OCI-LY1 (cell line): ENCODE measurements around the gene MYB.

Source experiments
- H2AFZ ChIP-seq: fragments of 200-600 bp; sonication (generic), shearing (Covaris generic); 2 replicates; pipeline ENCODE4 v1.6.0; 2014; ENCODE audit warnings: antibody characterized with exemption, mild to moderate bottlenecking, low read length
- H3F3A ChIP-seq: fragments of 200-600 bp; sonication (generic), shearing (Covaris generic); 2 replicates; pipeline ENCODE4 v1.6.0; 2014; ENCODE audit warnings: mild to moderate bottlenecking, antibody characterized with exemption, low read length, moderate library complexity; ENCODE audit not compliant: insufficient read depth
- H3K27ac ChIP-seq: fragments of 200-600 bp; sonication (generic); 2 replicates; pipeline ENCODE4 v1.5.1; 2014; ENCODE audit warnings: low read length, mixed run types, mild to moderate bottlenecking, low read depth; ENCODE audit not compliant: poor library complexity, severe bottlenecking
- H3K27me3 ChIP-seq: fragments of 200-600 bp; sonication (generic); 2 replicates; pipeline ENCODE4 v1.6.0; 2014; ENCODE audit warnings: antibody characterized with exemption, mild to moderate bottlenecking, low read length, moderate library complexity; ENCODE audit not compliant: insufficient read depth
- H3K36me3 ChIP-seq: fragments of 200-600 bp; sonication (generic); 2 replicates; pipeline ENCODE4 v1.6.1; 2014; ENCODE audit warnings: mild to moderate bottlenecking, antibody characterized with exemption, low read length, moderate library complexity, mixed read lengths; ENCODE audit not compliant: insufficient read depth
- H3K4me1 ChIP-seq: fragments of 200-600 bp; sonication (generic); 2 replicates; pipeline ENCODE4 v1.5.1; 2014; ENCODE audit warnings: mild to moderate bottlenecking, low read length, moderate library complexity; ENCODE audit not compliant: insufficient read depth, severe bottlenecking
- H3K4me2 ChIP-seq: fragments of 200-600 bp; sonication (generic), shearing (Covaris generic); 2 replicates; pipeline ENCODE4 v1.6.1; 2014; ENCODE audit warnings: low read length
- H3K4me3 ChIP-seq: fragments of 200-600 bp; sonication (generic); 2 replicates; pipeline ENCODE4 v1.5.1; 2014; ENCODE audit warnings: low read length, low read depth, mild to moderate bottlenecking, mixed read lengths; ENCODE audit not compliant: poor library complexity, severe bottlenecking
- H3K79me2 ChIP-seq: fragments of 200-600 bp; shearing (Covaris generic); 2 replicates; pipeline ENCODE4 v1.6.1; 2016; ENCODE audit warnings: mixed run types, low read length, mixed read lengths; ENCODE audit not compliant: insufficient read depth
- H3K9ac ChIP-seq: fragments of 200-600 bp; sonication (generic), shearing (Covaris generic); 2 replicates; pipeline ENCODE4 v1.6.1; 2014; ENCODE audit warnings: mild to moderate bottlenecking, low read length, mixed read lengths
- H3K9me2 ChIP-seq: fragments of 200-600 bp; sonication (generic), shearing (Covaris generic); 2 replicates; pipeline ENCODE4 v1.6.1; 2014; ENCODE audit warnings: low read depth, mild to moderate bottlenecking, low read length, mixed read lengths
- H3K9me3 ChIP-seq: fragments of 200-600 bp; shearing (Covaris generic); 2 replicates; pipeline ENCODE4 v1.6.1; 2014; ENCODE audit warnings: low read length, mixed read lengths
- H4K20me1 ChIP-seq: fragments of 200-600 bp; sonication (generic), shearing (Covaris generic); 2 replicates; pipeline ENCODE4 v1.6.0; 2016; ENCODE audit warnings: mild to moderate bottlenecking, low read length; ENCODE audit not compliant: insufficient read depth
- EZH2 ChIP-seq: fragments of 200-600 bp; sonication (generic), shearing (Covaris generic); IDR thresholded peaks from 2 replicates; pipeline ENCODE4 v1.8.0; 2017; ENCODE audit warnings: borderline replicate concordance, mixed run types, mild to moderate bottlenecking, antibody characterized with exemption, low read length, moderate library complexity, mixed read lengths
- TF ChIP-seq, protein P1 (sequence below): fragments of 200-600 bp; sonication (generic), shearing (Covaris generic); IDR thresholded peaks from 2 replicates; pipeline ENCODE4 v1.5.1; 2017; ENCODE audit warnings: mild to moderate bottlenecking, antibody characterized with exemption, low read length, moderate library complexity, mixed read lengths

Gene MYB

DNA sequence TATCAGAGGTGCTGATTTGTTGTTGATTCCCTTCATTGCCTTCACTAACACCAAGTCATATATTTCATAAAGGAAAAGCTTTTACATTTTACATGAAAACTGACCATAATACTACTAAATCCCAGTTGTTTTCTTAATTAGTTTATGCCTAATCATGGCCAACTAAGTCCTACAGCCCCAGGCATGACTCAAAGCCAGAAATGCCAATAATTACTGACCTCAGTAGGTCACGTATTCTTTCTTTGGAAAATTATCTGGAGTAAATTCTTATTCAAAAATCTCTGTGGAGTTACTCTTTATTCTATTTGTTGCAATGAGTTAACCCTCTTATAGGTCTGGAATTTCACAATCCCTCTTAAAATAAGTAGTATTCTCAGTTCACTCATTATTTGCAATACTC, 13.5 kb upstream of the MYB start:
- no peaks in the 10 kb centered on the region for H4K20me1 ChIP-seq
- no peaks in the 10 kb centered on the region for H3K9me2 ChIP-seq
- H3K36me3 ChIP-seq: no peaks in the 10 kb centered on the region
- H3K79me2 ChIP-seq: no peaks in the 10 kb centered on the region
- H3K27ac ChIP-seq: no peak overlapping the region
- H3K4me1 ChIP-seq: peaks cover 10% of the 10 kb centered on the region
- no peak overlapping the region for H3K4me3 ChIP-seq
- H3F3A ChIP-seq: no peaks in the 10 kb centered on the region
- H3K27me3 ChIP-seq: no peaks in the 10 kb centered on the region
- no peaks in the 10 kb centered on the region for H3K9me3 ChIP-seq
- no peak overlapping the region for H3K9ac ChIP-seq
- no peak overlapping the region for H3K4me2 ChIP-seq
- H2AFZ ChIP-seq: no peak overlapping the region
- no peak for TF ChIP-seq EZH2
- TF ChIP-seq, protein P1, sequence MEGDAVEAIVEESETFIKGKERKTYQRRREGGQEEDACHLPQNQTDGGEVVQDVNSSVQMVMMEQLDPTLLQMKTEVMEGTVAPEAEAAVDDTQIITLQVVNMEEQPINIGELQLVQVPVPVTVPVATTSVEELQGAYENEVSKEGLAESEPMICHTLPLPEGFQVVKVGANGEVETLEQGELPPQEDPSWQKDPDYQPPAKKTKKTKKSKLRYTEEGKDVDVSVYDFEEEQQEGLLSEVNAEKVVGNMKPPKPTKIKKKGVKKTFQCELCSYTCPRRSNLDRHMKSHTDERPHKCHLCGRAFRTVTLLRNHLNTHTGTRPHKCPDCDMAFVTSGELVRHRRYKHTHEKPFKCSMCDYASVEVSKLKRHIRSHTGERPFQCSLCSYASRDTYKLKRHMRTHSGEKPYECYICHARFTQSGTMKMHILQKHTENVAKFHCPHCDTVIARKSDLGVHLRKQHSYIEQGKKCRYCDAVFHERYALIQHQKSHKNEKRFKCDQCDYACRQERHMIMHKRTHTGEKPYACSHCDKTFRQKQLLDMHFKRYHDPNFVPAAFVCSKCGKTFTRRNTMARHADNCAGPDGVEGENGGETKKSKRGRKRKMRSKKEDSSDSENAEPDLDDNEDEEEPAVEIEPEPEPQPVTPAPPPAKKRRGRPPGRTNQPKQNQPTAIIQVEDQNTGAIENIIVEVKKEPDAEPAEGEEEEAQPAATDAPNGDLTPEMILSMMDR: no peak

DNA sequence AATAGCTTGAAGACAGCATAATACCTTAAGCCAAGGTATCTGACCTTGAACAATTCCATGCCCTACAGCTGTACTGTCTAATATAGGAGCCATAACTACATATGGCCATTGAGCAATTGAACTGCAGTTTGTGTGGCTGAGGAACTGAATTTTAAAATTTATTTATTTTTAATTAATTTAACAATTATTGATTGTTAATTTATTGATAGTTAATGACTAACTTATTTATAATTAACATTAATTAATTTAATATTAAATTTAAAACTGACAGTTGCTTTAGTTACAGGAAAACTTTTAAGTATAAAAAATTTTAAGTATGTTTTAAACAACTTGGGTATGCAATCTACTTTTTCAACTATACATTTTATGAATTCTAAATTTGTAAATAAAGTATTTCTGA, 12.3 kb upstream of the MYB start:
- TF ChIP-seq EZH2: no peak
- TF ChIP-seq, protein P1: no peak
- Histone ChIP-seq H3K27me3 (no peaks in the 10 kb centered on the region), H3K9ac (no peak overlapping the region), H3K9me3 (no peaks in the 10 kb centered on the region), H3F3A (no peaks in the 10 kb centered on the region), H4K20me1 (no peaks in the 10 kb centered on the region), H3K79me2 (no peaks in the 10 kb centered on the region), H3K4me2 (no peak overlapping the region), H3K27ac (no peak overlapping the region), H3K9me2 (no peaks in the 10 kb centered on the region), H3K4me1 (no peaks in the 10 kb centered on the region), H3K4me3 (no peak overlapping the region), H3K36me3 (no peaks in the 10 kb centered on the region), H2AFZ (no peak overlapping the region)

DNA sequence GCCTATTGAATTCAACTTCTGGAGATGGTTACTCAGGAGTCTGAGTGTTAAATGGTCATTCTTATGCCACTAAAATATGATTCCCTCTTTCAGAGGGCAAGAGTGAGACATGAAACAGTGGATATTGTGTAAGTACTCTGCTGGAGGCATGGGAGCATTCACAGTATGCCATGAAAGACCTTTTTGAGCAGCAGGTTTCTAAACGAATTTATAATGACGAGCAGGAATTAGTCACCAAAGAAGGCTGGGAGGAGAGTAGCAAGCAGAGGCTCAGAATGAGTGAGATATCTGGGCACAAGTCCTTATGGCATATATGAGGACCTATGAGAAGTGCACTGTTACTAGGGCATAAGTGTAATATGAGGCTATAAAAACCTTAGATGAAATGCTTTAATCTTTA, 10.9 kb upstream of the MYB start:
- no peaks in the 10 kb centered on the region for H3K27me3 ChIP-seq
- no peaks in the 10 kb centered on the region for H3K4me1 ChIP-seq
- H3K4me2 ChIP-seq: no peak overlapping the region
- TF ChIP-seq EZH2: no peak
- TF ChIP-seq, protein P1: no peak
- H3K79me2 ChIP-seq: no peaks in the 10 kb centered on the region
- no peaks in the 10 kb centered on the region for H4K20me1 ChIP-seq
- no peaks in the 10 kb centered on the region for H3F3A ChIP-seq
- H2AFZ ChIP-seq: no peak overlapping the region
- H3K9me2 ChIP-seq: no peaks in the 10 kb centered on the region
- no peak overlapping the region for H3K4me3 ChIP-seq
- H3K9me3 ChIP-seq: no peaks in the 10 kb centered on the region
- no peaks in the 10 kb centered on the region for H3K36me3 ChIP-seq
- no peak overlapping the region for H3K27ac ChIP-seq
- no peak overlapping the region for H3K9ac ChIP-seq
